Effector CD8-positive, alpha-beta T cell (primary cell): ENCODE measurements around the gene MMP10.

Experiments
- DNase-seq: peaks from one replicate; lab custom pipeline; 2025; lab: John Stamatoyannopoulos, UW
- total RNA-seq, 4 experiments: gene quantifications; one replicate each; lab custom pipeline; 2026; lab: John Stamatoyannopoulos, UW

Gene MMP10
- total RNA-seq = 0 reads per million in 4 experiments

DNA sequence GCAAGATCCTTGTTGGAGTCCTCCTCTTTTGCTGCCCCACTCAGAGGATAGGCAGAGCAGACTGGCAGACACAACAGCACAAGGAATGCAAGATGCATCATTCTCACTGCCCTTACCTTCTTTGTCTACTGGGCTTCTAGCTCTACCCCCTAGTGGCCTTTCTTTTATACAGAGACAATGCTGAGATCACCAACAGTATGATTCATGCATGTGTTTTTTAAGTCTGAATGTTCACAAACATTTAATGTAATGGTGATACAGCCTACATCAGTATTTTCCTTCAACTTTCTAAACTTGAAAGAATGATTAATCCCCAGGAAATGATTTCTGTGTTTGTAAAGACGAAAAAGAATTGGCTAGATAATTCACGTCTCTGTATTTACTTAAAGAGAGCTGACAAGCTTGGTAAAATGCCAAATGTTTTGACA, at the start of gene MMP10:
Gene MMP10, minus strand, starts transcription at position 138 of the 428 bp plus-strand sequence. Its CDS starts 37 bp downstream, at position 101.
- DNase-seq = no peak

GRCh38 chr11:102829316-102830000, 49.0 kb upstream of the MMP10 start:
- no peak for DNase-seq

DNA sequence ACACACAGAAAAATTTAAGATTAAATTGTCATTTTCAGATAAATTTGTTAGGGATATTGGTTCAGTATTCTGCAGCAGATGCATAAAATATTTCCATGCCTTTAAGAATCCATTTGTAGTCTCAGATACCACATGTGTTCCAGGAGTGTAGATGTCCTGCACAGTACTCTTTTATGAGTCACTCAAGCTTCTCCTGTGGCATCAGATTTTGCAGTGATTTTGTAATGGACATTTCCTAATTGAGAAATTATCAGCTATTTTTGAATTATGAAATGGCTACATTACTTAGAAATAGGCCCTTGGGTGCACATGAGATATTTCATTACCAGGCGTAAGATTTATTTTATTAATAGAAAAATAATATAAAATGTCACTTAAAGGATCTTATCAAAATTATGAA, 44.1 kb upstream of the MMP10 start:
- DNase-seq = no peak

- DNase-seq = no peak
These were observed 39.1 kb upstream of the MMP10 start for GRCh38 chr11:102819491-102819890.

DNA sequence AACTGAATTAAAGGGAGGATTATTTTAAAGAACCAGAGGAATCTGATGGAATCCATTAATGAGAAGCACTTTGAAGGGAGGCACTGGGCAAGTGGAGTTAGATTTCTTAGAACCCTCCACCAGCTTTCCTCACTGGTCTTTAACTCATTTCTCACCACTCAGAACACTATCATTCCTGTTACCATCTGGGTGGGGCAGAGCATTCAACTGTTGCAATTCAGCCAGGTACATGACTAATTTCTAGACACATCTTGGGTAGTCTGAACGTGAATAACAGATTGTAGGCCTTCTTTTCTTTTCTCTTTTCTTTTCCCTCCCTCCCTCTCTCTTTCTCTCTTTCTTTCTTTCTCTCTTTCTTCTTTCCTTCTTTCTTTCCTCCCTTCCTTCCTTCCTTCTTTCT, 33.1 kb upstream of the MMP10 start:
- no peak for DNase-seq

GRCh38 chr11:102812188-102812587, 31.8 kb upstream of the MMP10 start:
- DNase-seq = no peak

DNA sequence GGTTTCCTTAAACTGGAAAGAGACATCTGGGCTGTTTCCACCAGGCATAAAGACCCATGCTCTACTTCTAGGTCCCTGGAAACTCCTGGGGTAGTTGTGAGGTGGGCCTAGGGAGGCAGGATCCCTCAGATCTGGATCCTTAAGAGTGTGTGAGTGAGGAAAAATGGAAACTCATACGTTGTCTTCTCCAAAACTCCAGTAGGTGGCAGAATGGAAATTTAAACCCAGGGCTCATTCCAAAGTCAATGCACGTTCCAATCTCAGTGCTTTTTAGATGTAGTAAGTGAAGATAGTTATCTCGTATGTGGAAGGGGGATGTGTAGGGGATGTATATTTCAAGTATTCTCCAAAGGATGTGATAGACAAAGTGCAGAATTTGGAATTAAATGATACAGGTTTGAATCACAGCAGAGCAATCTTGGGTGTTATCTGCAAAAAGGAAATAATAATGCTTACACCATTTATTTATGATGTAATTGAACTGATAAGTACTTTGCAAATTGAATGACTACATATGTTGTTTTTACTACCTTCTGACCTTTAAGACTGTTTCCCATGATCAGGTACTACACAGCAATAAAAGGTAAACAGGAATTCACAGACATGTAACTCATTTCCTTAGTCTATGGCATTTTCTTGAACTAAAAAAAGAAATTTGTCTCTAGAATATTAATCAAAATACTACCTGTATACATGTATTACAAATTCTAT, 30.7 kb upstream of the MMP10 start:
- no peak for DNase-seq

GRCh38 chr11:102809971-102810370, 29.5 kb upstream of the MMP10 start:
- DNase-seq = no peak

GRCh38 chr11:102807921-102808320, 27.5 kb upstream of the MMP10 start:
- DNase-seq = no peak

DNA sequence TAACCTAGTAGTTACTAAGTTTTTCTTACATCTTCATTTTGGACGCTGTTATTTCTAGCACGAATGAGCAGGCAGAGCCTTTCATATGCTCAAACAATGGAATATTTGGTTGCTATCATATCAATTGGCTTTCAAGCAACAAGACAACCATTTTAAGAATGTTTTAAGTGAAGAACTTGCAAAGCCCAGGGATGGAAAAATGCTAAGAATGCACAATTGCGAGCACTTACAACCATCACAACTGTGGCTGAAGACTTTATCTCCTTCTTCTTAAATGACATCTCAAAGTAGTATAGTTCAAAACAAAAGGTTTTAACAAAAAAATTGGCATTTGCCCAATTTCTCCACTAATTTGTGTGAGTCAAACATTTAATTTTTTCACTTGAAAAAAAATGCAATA, 25.9 kb upstream of the MMP10 start:
- DNase-seq = no peak

- no peak for DNase-seq
These were observed 21.9 kb upstream of the MMP10 start for GRCh38 chr11:102802341-102802740.

GRCh38 chr11:102800767-102801166, 20.3 kb upstream of the MMP10 start:
- no peak for DNase-seq

DNA sequence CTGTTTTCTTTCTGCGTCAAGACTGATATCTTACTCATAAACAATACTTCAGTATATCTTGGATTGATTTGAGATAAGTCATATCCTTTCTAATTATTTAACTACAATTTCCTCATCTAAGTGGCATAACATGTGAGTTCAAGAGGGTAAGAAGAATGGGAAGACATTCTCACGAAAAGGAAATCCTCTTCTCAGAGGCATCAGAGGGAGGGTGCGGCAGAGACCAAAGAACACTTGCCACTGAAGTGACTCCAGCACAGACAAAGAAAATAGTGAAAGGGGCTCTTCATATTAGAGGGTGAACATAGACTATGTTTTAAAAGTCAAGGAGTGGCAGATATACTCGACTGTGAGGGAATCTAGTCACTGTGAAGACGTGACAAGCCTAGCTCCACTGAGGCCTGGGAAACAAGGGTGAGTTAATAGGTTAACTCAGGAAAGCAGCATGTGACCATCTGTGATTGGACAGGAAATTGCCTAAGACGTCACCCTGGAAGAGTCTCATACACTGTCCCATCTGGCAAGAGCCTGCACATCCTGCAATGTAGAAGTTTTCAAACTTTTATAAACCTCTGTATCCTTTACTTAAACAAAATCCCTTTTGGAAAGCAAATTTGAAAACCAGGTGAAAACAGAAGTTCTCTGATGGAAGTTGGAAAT, 19.4 kb upstream of the MMP10 start:
- no peak for DNase-seq

DNA sequence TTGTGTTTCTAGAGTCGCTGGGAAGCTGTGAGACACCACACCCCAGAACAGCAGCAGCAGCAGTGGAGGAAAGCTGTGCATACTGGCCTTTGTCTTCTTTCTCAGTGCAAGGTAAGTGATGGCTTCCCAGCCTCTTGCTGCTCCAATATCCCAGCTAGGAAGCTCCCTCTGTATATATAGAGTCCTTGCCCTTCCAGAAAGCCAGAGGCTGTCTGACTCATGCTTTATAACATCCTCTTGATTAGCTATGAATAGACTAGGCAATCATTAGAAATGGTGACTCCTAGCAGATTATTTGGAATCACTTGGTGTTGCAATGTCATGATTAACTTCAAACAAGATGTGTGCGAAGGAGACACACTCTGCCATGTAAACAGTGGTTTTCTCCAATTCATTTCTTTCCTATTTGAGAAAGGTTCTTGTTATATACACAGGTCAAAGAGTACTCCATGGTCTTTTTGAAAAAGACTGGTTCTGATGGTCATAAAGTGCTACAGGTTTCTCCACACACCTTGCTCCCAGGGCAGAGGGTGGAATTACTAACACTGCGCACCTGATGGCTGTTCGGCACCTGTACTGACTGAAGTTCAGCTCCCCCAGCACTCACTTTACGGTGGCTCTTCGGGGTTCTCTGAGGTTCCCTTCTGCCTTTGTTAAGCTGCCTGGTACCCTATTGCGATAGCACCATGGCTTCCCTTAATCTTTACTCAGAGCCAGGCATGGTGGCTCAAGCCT, 17.8 kb upstream of the MMP10 start, which contains the start of gene MMP1:
Gene MMP1, minus strand, starts transcription at position 149 of the 735 bp plus-strand sequence. Its CDS starts 68 bp downstream, at position 81.
- no peak for DNase-seq

GRCh38 chr11:102794382-102794781, 14.0 kb upstream of the MMP10 start:
- DNase-seq = no peak

GRCh38 chr11:102793677-102794290, 13.4 kb upstream of the MMP10 start:
- DNase-seq = no peak

GRCh38 chr11:102792604-102793003, 12.2 kb upstream of the MMP10 start:
- DNase-seq = no peak

DNA sequence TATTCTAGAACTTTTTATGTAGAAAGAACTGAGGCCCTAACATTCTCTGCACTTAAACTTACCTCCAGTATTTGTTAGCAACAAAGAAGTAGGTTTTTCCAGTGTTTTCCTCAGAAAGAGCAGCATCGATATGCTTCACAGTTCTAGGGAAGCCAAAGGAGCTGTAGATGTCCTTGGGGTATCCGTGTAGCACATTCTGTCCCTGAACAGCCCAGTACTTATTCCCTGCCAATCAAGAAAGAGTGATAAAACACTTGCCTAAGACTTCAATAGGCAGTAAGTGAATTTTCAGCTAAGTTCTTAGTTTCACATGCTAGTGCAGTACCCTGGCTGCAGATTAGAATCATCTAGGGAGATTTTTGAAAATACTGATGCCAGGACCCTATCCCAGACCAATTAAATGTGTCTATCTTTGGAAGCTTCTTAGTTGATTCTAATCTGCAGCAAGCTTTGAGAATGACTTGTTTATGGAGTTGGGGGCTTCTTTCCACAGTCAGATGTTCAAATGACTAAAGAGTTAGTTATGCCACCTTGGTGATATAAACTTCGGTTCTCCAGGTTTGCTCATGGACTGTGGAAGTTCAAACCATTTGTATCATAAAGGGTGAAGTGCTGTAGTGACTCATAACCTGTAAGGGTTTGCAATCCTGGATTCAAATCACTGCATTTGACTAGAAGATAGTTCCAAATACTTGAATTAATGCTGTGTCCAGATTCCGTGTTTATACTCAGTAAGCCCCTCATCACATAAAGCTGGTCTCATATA, 11.0 kb upstream of the MMP10 start:
- DNase-seq = no peak

GRCh38 chr11:102788334-102788995, 8.0 kb upstream of the MMP10 start:
- no peak for DNase-seq

DNA sequence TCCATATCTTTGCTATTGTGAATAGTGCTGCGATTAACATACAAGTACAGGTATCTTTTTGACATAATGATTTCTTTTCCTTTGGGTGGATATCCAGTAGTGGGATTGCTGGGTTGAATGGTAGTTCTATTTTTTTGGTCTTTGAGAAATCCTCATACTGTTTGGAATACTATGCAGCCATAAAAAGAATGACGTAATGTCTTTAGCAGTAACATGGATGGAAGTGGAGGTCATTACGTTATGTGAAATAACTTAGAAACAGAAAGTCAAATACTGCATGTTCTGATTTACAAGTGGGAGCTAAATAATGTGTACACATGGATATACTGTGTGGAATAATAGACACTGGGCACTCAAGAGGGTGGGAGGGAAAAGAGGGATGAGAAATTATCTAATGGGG, 4.0 kb upstream of the MMP10 start:
- DNase-seq = no peak
